SW480 (cell line): Measurements from ENCODE around the gene CNTN5.
"Not testable (repeated sequence)": the region's sequence is repeated elsewhere in the genome, so short reads cannot be mapped to it uniquely, and the experiment has no call there.

Source experiments
- DNase-seq: peaks from one replicate; pipeline ENCODE4 v3.0.0-alpha.2; 2016; ENCODE audit warnings: low spot score

CNTN5 gene

GRCh38 chr11:99275521-99275920, 254.8 kb downstream of the CNTN5 start:
- no peak for DNase-seq

GRCh38 chr11:99277281-99277680, 256.5 kb downstream of the CNTN5 start:
- DNase-seq: no peak

GRCh38 chr11:99279266-99279665, 258.5 kb downstream of the CNTN5 start:
- no peak for DNase-seq

- DNase-seq: no peak
These were observed 260.6 kb downstream of the CNTN5 start for GRCh38 chr11:99281331-99281730.

GRCh38 chr11:99297925-99298324, 277.2 kb downstream of the CNTN5 start:
- DNase-seq: not testable (repeated sequence)

- DNase-seq: no peak
These were observed 286.9 kb downstream of the CNTN5 start for GRCh38 chr11:99307510-99308088.

- DNase-seq: no peak
These were observed 291.1 kb downstream of the CNTN5 start for GRCh38 chr11:99311870-99312269.

GRCh38 chr11:99316776-99317520, 296.2 kb downstream of the CNTN5 start:
- DNase-seq: no peak

GRCh38 chr11:99320769-99321290, 300.1 kb downstream of the CNTN5 start:
- DNase-seq: no peak

- peak; percentile 0 for DNase-seq
These were observed 305.1 kb downstream of the CNTN5 start for GRCh38 chr11:99325847-99326246.

- no peak for DNase-seq
These were observed 306.3 kb downstream of the CNTN5 start for GRCh38 chr11:99327066-99327465.

GRCh38 chr11:99327527-99327926, 306.8 kb downstream of the CNTN5 start:
- no peak for DNase-seq

GRCh38 chr11:99333621-99334020, 312.9 kb downstream of the CNTN5 start:
- DNase-seq: no peak

GRCh38 chr11:99343117-99343516, 322.4 kb downstream of the CNTN5 start:
- DNase-seq: no peak

GRCh38 chr11:99349151-99349673, 328.5 kb downstream of the CNTN5 start:
- DNase-seq: no peak

GRCh38 chr11:99351624-99352023, 330.9 kb downstream of the CNTN5 start:
- DNase-seq: no peak

- no peak for DNase-seq
These were observed 331.9 kb downstream of the CNTN5 start for GRCh38 chr11:99352642-99353041.

GRCh38 chr11:99366546-99366945, 345.8 kb downstream of the CNTN5 start:
- DNase-seq: no peak

GRCh38 chr11:99368583-99368982, 347.8 kb downstream of the CNTN5 start:
- DNase-seq: no peak

GRCh38 chr11:99370549-99371216, 349.9 kb downstream of the CNTN5 start:
- DNase-seq: no peak

GRCh38 chr11:99371257-99371656, 350.5 kb downstream of the CNTN5 start:
- no peak for DNase-seq

- no peak for DNase-seq
These were observed 355.7 kb downstream of the CNTN5 start for GRCh38 chr11:99376463-99376862.
